Lower leg skin (tissue), 3 donors: ENCODE results near the gene RNH1.

ENCODE experiments used
- POLR2A ChIP-seq, 2 donors: fragments of 450-650 bp; IDR thresholded peaks; one replicate each; pipeline ENCODE4 v1.6.1; 2016 to 2017; ENCODE audit warnings: antibody characterized with exemption in 2 of 2, mild to moderate bottlenecking in 1 of 2, moderate library complexity in 1 of 2
- TF ChIP-seq, protein P1 (sequence below), 3 donors: fragments of 450-650 bp; IDR thresholded peaks; one replicate each; pipeline ENCODE4 v1.5.1; 2016; ENCODE audit warnings: antibody characterized with exemption in 3 of 3, mild to moderate bottlenecking in 3 of 3, moderate library complexity in 2 of 3

DNA sequence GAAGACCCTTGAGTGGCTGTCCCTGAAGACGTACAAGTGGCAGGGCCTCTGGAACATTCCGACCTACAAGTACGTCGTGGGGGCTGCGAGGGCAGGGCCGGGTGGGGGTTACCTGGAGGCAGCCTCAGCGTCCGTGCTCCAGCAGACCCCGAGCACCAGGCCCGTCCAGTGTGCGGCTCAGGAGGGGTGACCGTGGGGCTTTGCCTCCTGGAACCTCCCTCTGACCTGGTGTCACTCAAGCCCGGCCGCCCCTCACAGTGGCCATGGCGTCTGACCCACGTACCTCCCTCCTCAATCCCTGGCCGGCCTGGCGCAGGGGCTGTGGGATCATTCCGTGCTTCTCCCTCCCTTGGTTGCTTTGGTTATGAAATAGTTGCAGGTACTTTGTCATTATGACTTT, 18.5 kb downstream of the RNH1 start:
- TF ChIP-seq, protein P1, sequence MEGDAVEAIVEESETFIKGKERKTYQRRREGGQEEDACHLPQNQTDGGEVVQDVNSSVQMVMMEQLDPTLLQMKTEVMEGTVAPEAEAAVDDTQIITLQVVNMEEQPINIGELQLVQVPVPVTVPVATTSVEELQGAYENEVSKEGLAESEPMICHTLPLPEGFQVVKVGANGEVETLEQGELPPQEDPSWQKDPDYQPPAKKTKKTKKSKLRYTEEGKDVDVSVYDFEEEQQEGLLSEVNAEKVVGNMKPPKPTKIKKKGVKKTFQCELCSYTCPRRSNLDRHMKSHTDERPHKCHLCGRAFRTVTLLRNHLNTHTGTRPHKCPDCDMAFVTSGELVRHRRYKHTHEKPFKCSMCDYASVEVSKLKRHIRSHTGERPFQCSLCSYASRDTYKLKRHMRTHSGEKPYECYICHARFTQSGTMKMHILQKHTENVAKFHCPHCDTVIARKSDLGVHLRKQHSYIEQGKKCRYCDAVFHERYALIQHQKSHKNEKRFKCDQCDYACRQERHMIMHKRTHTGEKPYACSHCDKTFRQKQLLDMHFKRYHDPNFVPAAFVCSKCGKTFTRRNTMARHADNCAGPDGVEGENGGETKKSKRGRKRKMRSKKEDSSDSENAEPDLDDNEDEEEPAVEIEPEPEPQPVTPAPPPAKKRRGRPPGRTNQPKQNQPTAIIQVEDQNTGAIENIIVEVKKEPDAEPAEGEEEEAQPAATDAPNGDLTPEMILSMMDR (IDR thresholded peaks at IDR 0.05) = no peak
- TF ChIP-seq POLR2A (IDR thresholded peaks at IDR 0.05) = no peak
